Ishikawa (cell line): Measurements from ENCODE around the gene KDM5A.

ENCODE experiments used
- CEBPB ChIP-seq: IDR thresholded peaks from 2 replicates; pipeline ENCODE4 v1.6.1; 2012
- CREB1 ChIP-seq: IDR thresholded peaks from 2 replicates; pipeline ENCODE4 v1.6.1; 2012; ENCODE audit warnings: low read depth
- EGR1 ChIP-seq: IDR thresholded peaks from 2 replicates; pipeline ENCODE4 v1.6.1; 2012
- EP300 ChIP-seq: IDR thresholded peaks from 2 replicates; pipeline ENCODE4 v1.6.1; 2012; ENCODE audit warnings: borderline replicate concordance
- FOXM1 ChIP-seq: IDR thresholded peaks from 2 replicates; pipeline ENCODE4 v1.6.1; 2012; ENCODE audit warnings: low read depth, borderline replicate concordance
- MAX ChIP-seq: IDR thresholded peaks from 2 replicates; pipeline ENCODE4 v1.6.1; 2012
- NFIC ChIP-seq: IDR thresholded peaks from 2 replicates; pipeline ENCODE4 v1.6.1; 2012
- RAD21 ChIP-seq: IDR thresholded peaks from 2 replicates; pipeline ENCODE4 v1.6.1; 2012; ENCODE audit warnings: low read depth
- REST ChIP-seq: IDR thresholded peaks from 2 replicates; pipeline ENCODE4 v1.6.1; 2012; ENCODE audit warnings: low read depth, mild to moderate bottlenecking
- TAF1 ChIP-seq: IDR thresholded peaks from 2 replicates; pipeline ENCODE4 v1.6.1; 2012; ENCODE audit warnings: low read depth, mild to moderate bottlenecking
- TCF12 ChIP-seq: IDR thresholded peaks from 2 replicates; pipeline ENCODE4 v1.6.1; 2012; ENCODE audit warnings: low read depth
- TEAD4 ChIP-seq: IDR thresholded peaks from 2 replicates; pipeline ENCODE4 v1.6.1; 2012
- USF1 ChIP-seq: IDR thresholded peaks from 2 replicates; pipeline ENCODE4 v1.6.1; 2012
- YY1 ChIP-seq: IDR thresholded peaks from 2 replicates; pipeline ENCODE4 v1.6.1; 2012; ENCODE audit warnings: low read depth
- ZBTB7A ChIP-seq: IDR thresholded peaks from 2 replicates; pipeline ENCODE4 v1.6.1; 2012; ENCODE audit warnings: low read depth

The KDM5A gene

GRCh38 chr12:263574-263973, 125.5 kb downstream of the KDM5A start:
- no peak for TF ChIP-seq CEBPB
- TF ChIP-seq NFIC = no peak
- no peak for TF ChIP-seq EP300
- no peak for TF ChIP-seq RAD21
- no peak for TF ChIP-seq CREB1
- TF ChIP-seq ZBTB7A = no peak
- no peak for TF ChIP-seq USF1
- TF ChIP-seq MAX = no peak
- TF ChIP-seq TEAD4 = no peak

DNA sequence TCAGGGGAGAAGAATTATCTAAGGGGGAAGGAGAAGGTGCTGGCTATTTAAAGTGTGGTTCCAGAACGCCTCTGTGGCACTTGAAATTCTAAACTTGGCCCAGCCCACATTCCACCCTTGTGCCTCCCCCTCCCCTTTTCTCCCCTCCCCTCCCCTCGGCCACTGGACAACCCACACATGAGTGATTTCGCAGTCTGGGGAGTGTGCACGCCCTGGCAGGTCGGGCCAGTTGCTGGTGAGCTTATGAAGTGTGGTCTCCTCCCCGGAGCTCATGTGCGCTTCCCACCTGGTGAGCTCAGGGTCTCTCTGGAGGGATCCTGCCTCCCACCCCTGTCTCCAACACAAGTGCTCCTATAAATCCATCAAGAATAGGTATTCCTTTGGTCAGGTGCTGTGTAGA, 126.3 kb downstream of the KDM5A start, which contains the start of gene SLC6A13:
TSS of gene SLC6A13 (minus strand) at position 20 of the 400 bp plus-strand sequence. CDS start 2,784 bp downstream, outside the sequence.
- peak; percentile 79 for TF ChIP-seq MAX
- 0 out of 2 replicates have a peak, but pooled peaks have one; percentile 2 for TF ChIP-seq NFIC
- TF ChIP-seq TAF1 = no peak
- TF ChIP-seq EP300 = no peak
- TF ChIP-seq CREB1 = no peak
- peak; percentile 79 for TF ChIP-seq ZBTB7A
- peak; percentile 80 for TF ChIP-seq TEAD4
- TF ChIP-seq RAD21 = no peak

- TF ChIP-seq CEBPB (no peak), USF1 (no peak), TEAD4 (no peak), RAD21 (no peak), MAX (no peak), TAF1 (no peak), EP300 (no peak), EGR1 (no peak), FOXM1 (no peak), REST (no peak), CREB1 (no peak), TCF12 (no peak)
These were observed 127.0 kb downstream of the KDM5A start for GRCh38 chr12:262113-262512.

- no peak for TF ChIP-seq TAF1
- TF ChIP-seq RAD21 = no peak
- no peak for TF ChIP-seq FOXM1
- no peak for TF ChIP-seq EP300
- no peak for TF ChIP-seq REST
- TF ChIP-seq CREB1 = no peak
These were observed 131.4 kb downstream of the KDM5A start for GRCh38 chr12:257521-258321.

DNA sequence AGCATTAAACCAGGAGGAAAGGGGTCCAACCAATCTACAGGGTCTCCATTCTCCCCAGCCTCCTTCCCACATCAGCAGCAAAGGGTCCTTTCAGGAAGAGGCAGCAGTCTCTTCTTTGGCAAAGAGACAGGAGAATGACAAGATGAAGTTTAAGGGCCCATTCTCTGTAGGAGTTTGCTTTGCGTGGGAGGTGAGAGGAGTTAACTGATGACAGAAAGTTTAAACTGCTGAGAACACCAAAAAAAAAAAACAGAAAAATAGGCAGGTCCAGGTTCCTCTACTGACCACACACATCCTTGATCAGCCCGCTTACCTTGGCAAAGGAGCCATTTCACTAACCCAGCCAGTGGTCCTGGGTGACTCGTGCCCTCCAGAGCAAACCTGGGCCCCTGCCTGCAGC, 132.2 kb downstream of the KDM5A start:
- TF ChIP-seq YY1 (no peak), CEBPB (no peak), REST (no peak), USF1 (no peak), MAX (no peak), FOXM1 (no peak), EP300 (no peak), RAD21 (no peak), ZBTB7A (no peak), TAF1 (no peak), TCF12 (no peak), NFIC (no peak), EGR1 (no peak), CREB1 (no peak), TEAD4 (no peak)
